Activated T-helper 17 cell treated with anti-CD3 and anti-CD28 coated beads, Interleukin-2, amount 50 U/mL, for 72 hours (primary cell): ENCODE data around the gene ABCA2. TPM values are rescaled to one million over a fixed set of nuclear protein-coding genes. Genes with fewer than 3 reads are reported as not detected.
A peak's percentile ranks its signal among the peaks of the same experiment; 100 is the strongest.

Experiments
- ATAC-seq: fragments of 150-1000 bp; cut with Tn5 transposase; replicated peaks from 2 replicates; pipeline ENCODE4 v1.10.0; 2021; ENCODE audit warnings: mild to moderate bottlenecking, moderate library complexity
- H3K27ac Mint-ChIP-seq: one replicate; pipeline ENCODE4 v1.8.0; 2022; ENCODE audit warnings: mixed read lengths
- H3K27me3 Mint-ChIP-seq: one replicate; pipeline ENCODE4 v1.8.0; 2022; ENCODE audit warnings: mixed read lengths
- H3K36me3 Mint-ChIP-seq: one replicate; pipeline ENCODE4 v1.8.0; 2022; ENCODE audit warnings: low read depth, mild to moderate bottlenecking, mixed read lengths
- H3K4me1 Mint-ChIP-seq: one replicate; pipeline ENCODE4 v1.8.0; 2022; ENCODE audit warnings: mixed read lengths
- H3K4me3 Mint-ChIP-seq: one replicate; pipeline ENCODE4 v1.8.0; 2022; ENCODE audit warnings: mild to moderate bottlenecking, mixed read lengths
- H3K9me3 Mint-ChIP-seq: one replicate; pipeline ENCODE4 v1.8.0; 2022; ENCODE audit warnings: mixed read lengths
- total RNA-seq, 2 donors: library from RNA; stranded (reverse); gene quantifications; one replicate each; pipeline ENCODE4 v1.2.3, GENCODE V29; 2022

The ABCA2 gene
- total RNA-seq, 2 donors from 2014 or later, result 43.0 to 63.9 TPM

- peaks cover 9% of the 10 kb centered on the region for H3K4me1 Mint-ChIP-seq
- ATAC-seq, result peak; percentile 45
- peak within 1 kb of the TSS; percentile 86 for H3K4me3 Mint-ChIP-seq
- H3K27ac Mint-ChIP-seq, result peak within 1 kb of the TSS; percentile 92
- H3K9me3 Mint-ChIP-seq, result no peaks in the 10 kb centered on the region
- no peaks in the 10 kb centered on the region for H3K27me3 Mint-ChIP-seq
- peaks cover 8% of the 10 kb centered on the region for H3K36me3 Mint-ChIP-seq
These were observed 4.0 kb upstream of the ABCA2 start, which contains the start of gene FUT7 for GRCh38 chr9:137031904-137032640. FUT7 (minus strand) TSS chr9:137032088; CDS start chr9:137031991, 97 bp downstream.

GRCh38 chr9:137030538-137031527 lies 2.8 kb upstream of the ABCA2 start:
- Mint-ChIP-seq H3K27me3 (no peaks in the 10 kb centered on the region), H3K27ac (peak overlapping the region; percentile 92), H3K36me3 (peaks cover 8% of the 10 kb centered on the region), H3K4me3 (peak overlapping the region; percentile 86), H3K4me1 (peaks cover 9% of the 10 kb centered on the region), H3K9me3 (no peaks in the 10 kb centered on the region)
- peak; percentile 8 for ATAC-seq

DNA sequence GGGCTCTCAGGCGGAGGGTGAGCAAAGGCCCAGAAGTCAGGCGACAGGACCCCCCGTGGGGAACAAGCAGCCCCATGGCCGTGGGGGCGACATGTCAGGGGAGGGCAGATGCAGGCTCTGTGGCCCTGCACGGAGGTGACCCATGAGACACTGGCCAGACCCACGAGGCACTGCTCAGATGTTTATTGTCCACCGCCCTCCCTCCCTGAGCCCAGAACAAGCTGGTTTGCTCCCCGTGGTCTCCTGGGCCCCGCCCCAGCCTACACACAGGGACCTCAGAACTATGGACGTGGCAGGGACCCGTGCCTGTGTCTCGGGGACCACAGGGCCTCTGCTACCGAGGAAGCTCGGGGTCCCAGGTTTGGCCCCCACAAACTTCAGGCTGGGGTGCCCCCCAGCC lies 2.0 kb upstream of the ABCA2 start:
- no peaks in the 10 kb centered on the region for H3K27me3 Mint-ChIP-seq
- H3K9me3 Mint-ChIP-seq, result no peaks in the 10 kb centered on the region
- H3K36me3 Mint-ChIP-seq, result peaks cover 8% of the 10 kb centered on the region
- H3K27ac Mint-ChIP-seq, result peak overlapping the region; percentile 92
- no peak for ATAC-seq
- peak overlapping the region; percentile 86 for H3K4me3 Mint-ChIP-seq
- peaks cover 9% of the 10 kb centered on the region for H3K4me1 Mint-ChIP-seq

GRCh38 chr9:137029058-137029936 lies 1.3 kb upstream of the ABCA2 start:
- ATAC-seq, result peak; percentile 60
- H3K36me3 Mint-ChIP-seq, result peaks cover 8% of the 10 kb centered on the region
- peak overlapping the region; percentile 66 for H3K27ac Mint-ChIP-seq
- H3K4me1 Mint-ChIP-seq, result peaks cover 5% of the 10 kb centered on the region
- H3K27me3 Mint-ChIP-seq, result no peaks in the 10 kb centered on the region
- H3K9me3 Mint-ChIP-seq, result no peaks in the 10 kb centered on the region
- H3K4me3 Mint-ChIP-seq, result peak overlapping the region; percentile 86

GRCh38 chr9:137028263-137029057 lies 423 bp upstream of the ABCA2 start:
- ATAC-seq, result peak; percentile 41
- H3K9me3 Mint-ChIP-seq, result no peaks in the 10 kb centered on the region
- H3K27ac Mint-ChIP-seq, result peak overlapping the region; percentile 66
- H3K27me3 Mint-ChIP-seq, result no peaks in the 10 kb centered on the region
- peaks cover 5% of the 10 kb centered on the region for H3K4me1 Mint-ChIP-seq
- peak overlapping the region; percentile 86 for H3K4me3 Mint-ChIP-seq
- peaks cover 8% of the 10 kb centered on the region for H3K36me3 Mint-ChIP-seq

DNA sequence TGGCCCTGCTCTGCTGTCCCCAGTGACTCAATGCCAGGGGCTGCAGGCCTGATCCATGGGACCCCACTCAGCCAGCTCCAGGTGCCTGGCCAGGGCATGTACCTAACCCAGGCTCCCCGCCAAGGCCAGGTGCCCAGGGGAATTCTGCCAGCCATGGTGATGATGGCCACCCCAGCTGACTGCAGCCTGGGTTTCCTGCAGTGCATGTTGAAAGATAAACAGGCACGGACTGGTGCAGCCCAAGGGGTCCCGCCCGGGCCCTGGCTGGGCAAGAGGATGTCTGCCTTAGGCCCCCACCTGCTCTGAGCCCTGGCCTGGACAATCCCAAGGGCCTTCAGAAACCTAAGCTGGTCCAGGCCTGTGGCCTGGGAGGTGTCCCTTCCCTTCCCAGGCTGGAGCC lies 1.2 kb downstream of the ABCA2 start:
- Mint-ChIP-seq H3K4me1 (peaks cover 5% of the 10 kb centered on the region), H3K36me3 (peaks cover 8% of the 10 kb centered on the region), H3K27ac (no peak overlapping the region), H3K27me3 (no peaks in the 10 kb centered on the region), H3K4me3 (peak overlapping the region; percentile 75), H3K9me3 (no peaks in the 10 kb centered on the region)
- ATAC-seq, result no peak

GRCh38 chr9:137026384-137026783 lies 1.7 kb downstream of the ABCA2 start:
- Mint-ChIP-seq H3K4me1 (peaks cover 5% of the 10 kb centered on the region), H3K4me3 (peak overlapping the region; percentile 75), H3K9me3 (no peaks in the 10 kb centered on the region), H3K27ac (no peak overlapping the region), H3K27me3 (no peaks in the 10 kb centered on the region), H3K36me3 (peaks cover 8% of the 10 kb centered on the region)
- no peak for ATAC-seq

DNA sequence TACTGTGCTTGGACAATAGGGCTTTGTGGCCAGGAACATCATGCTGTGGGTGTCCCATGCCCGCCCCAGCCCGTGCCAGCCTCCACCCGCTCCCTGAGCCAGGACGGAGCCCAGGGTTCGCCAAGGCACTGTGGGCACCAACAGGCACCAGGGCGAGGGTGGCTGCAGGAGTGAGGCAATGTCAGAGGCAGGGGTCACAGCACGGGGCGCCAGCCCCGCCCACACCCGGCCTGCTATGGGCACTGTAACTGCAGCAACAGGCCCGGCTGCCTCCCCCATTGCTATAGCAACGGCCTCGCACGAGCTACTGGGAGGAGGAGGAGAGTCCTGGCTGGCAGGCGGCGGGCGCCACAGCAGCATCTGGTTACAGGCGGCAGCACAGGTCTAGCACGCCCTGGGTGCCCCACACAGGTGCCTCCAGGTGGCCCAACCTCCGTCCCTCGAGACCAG lies 2.5 kb downstream of the ABCA2 start:
- Mint-ChIP-seq H3K36me3 (peaks cover 2% of the 10 kb centered on the region), H3K27ac (no peak overlapping the region), H3K4me3 (no peak overlapping the region), H3K4me1 (peaks cover under 1% of the 10 kb centered on the region), H3K9me3 (no peaks in the 10 kb centered on the region), H3K27me3 (no peaks in the 10 kb centered on the region)
- no peak for ATAC-seq

DNA sequence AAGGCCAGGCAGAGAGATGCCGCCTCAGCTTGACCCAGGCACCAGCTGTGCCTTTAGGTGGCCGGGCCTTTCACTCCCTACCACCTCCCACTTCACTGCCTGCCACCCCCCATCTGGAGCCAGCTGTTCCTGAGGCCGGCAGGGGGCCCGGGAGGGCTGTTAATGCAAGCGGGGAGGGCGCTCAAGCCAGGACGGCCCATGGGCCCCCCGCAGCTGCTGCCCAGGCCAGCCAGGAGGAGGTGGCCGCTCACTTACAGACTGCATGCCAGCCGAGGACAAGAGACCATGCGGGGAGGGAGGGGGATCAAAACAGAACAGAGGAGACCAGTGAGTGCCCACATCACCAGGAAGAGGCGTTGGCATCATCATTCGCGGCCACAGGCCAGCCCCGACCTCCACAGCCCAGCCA lies 4.5 kb downstream of the ABCA2 start:
- Mint-ChIP-seq H3K27me3 (no peaks in the 10 kb centered on the region), H3K4me1 (no peaks in the 10 kb centered on the region), H3K4me3 (no peak overlapping the region), H3K36me3 (no peaks in the 10 kb centered on the region), H3K27ac (no peak overlapping the region), H3K9me3 (no peaks in the 10 kb centered on the region)
- ATAC-seq, result no peak

DNA sequence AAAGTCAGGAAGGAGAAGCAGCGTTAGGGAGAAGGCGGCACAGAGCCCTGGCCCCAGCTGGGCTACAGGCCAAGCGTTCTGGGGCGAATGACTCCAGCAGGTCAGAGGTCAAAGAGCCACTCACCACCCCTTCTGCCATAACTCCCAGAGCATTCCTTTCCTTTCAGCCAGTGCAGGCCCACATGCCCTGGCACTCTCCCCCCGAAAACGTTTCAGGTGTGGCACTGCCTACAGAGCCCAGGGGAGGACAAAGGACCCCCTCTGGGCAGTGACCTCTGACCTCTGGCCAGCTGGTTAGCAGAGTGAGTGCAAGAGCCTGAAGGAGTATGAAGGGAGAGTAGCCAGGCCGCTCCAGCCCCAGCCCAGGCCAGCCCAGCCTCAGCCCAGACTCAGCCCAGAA lies 4.9 kb downstream of the ABCA2 start:
- no peaks in the 10 kb centered on the region for H3K27me3 Mint-ChIP-seq
- no peaks in the 10 kb centered on the region for H3K4me1 Mint-ChIP-seq
- H3K4me3 Mint-ChIP-seq, result no peak overlapping the region
- ATAC-seq, result no peak
- H3K9me3 Mint-ChIP-seq, result no peaks in the 10 kb centered on the region
- H3K36me3 Mint-ChIP-seq, result no peaks in the 10 kb centered on the region
- H3K27ac Mint-ChIP-seq, result no peak overlapping the region

GRCh38 chr9:137022662-137023008 lies 5.4 kb downstream of the ABCA2 start:
- H3K9me3 Mint-ChIP-seq, result no peaks in the 10 kb centered on the region
- H3K27me3 Mint-ChIP-seq, result no peaks in the 10 kb centered on the region
- H3K4me1 Mint-ChIP-seq, result no peaks in the 10 kb centered on the region
- H3K4me3 Mint-ChIP-seq, result no peak overlapping the region
- no peaks in the 10 kb centered on the region for H3K36me3 Mint-ChIP-seq
- no peak overlapping the region for H3K27ac Mint-ChIP-seq
- ATAC-seq, result no peak

DNA sequence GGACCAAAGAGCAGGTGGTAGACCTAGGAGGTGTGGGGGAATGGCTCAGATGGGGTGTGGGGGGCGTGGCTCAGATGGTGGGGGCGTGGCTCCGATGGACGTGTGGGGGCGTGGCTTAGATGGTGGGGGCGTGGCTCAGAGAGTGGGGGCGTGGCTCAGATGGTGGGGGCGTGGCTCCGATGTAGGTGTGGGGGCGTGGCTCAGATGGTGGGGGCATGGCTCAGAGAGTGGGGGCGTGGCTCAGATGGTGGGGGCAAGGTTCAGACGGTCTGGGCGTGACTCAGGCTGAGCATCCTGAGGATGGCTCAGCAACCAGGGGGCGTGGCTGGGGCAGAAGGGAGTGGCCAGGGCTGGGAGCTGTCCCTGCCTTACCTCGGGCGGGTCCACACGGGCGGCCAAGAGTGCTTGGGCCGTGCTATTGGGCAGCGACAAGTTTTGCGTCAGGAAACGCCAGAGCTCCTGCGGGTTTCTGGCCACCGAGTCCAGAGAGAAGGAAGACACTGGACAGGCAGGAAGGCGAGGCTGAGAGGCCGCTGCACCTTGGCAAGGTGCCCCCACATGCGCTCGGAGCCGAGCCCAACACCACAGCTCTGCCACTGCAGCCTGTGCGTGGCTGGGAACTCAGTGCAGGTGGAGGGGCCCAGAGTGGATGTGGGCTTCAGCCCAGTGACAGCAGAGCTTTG lies 5.9 kb downstream of the ABCA2 start:
- ATAC-seq, result peak; percentile 91
- H3K4me3 Mint-ChIP-seq, result no peak overlapping the region
- H3K9me3 Mint-ChIP-seq, result no peaks in the 10 kb centered on the region
- H3K36me3 Mint-ChIP-seq, result peaks cover under 1% of the 10 kb centered on the region
- no peak overlapping the region for H3K27ac Mint-ChIP-seq
- no peaks in the 10 kb centered on the region for H3K27me3 Mint-ChIP-seq
- H3K4me1 Mint-ChIP-seq, result no peaks in the 10 kb centered on the region

DNA sequence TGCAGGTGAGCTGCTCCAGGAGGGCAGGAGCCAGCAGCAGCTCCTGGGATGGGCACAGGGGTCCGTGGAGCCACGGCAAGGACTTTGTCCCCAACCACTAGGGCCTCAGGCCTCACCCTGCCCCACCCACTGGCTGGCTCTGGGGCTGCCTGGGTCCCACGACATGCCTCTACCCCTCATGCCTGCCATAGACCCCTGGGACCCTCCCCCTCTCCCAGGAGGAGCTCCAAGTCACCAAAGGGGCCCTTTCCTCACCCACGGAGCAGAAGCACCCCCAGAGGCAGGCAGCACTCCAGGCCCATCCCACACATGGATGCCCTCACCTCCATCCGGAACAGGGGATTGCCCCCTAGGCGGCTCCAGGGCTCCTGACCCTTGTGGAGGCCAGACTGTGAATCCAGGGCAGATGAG lies 6.5 kb downstream of the ABCA2 start:
- no peak for ATAC-seq
- Mint-ChIP-seq H3K27me3 (no peaks in the 10 kb centered on the region), H3K4me1 (no peaks in the 10 kb centered on the region), H3K4me3 (no peak overlapping the region), H3K27ac (no peak overlapping the region), H3K36me3 (peaks cover 6% of the 10 kb centered on the region), H3K9me3 (no peaks in the 10 kb centered on the region)
